Measurements from ENCODE around the gene NHERF1.

Gene NHERF1

DNA sequence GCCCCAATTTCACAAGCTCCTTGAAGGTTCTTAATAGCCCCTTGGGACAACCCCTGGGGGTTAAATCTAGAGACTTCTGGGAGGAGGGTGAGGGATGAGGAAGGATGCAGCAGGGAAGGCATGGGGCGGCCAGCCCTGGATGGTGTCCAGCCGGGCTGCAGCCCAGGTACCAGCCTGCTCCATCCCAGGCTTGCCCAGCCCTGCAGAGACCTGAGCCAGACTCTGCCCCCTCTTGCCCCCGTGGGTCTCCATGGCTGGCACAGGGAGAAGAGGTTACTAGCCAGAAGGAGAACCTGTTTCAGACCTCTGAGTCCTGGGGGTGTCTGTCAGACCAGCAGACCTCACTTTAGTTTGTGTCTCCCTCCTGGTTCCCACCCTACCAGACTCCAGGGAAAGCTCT, 8.5 kb downstream of the NHERF1 start:
- TF ChIP-seq CTCF (IDR thresholded peaks at IDR 0.05; ENCODE audit: low read length) (no peak), EZH2 (IDR thresholded peaks at IDR 0.05; ENCODE audit: borderline replicate concordance, low read length) (no peak)
- H4K20me1 ChIP-seq (ENCODE audit: insufficient read depth, low read length) = no peaks in the 10 kb centered on the region
- H3K9ac ChIP-seq (ENCODE audit: low read length) = no peak overlapping the region
- H3K4me3 ChIP-seq (ENCODE audit: low read depth, low read length, poor library complexity, severe bottlenecking) = no peak overlapping the region
- no peak overlapping the region for H2AFZ ChIP-seq (ENCODE audit: low read length)
- H3K36me3 ChIP-seq (ENCODE audit: insufficient read depth, low read length) = no peaks in the 10 kb centered on the region
- H3K9me2 ChIP-seq (ENCODE audit: low read depth, low read length) = no peaks in the 10 kb centered on the region
- H3K27ac ChIP-seq (ENCODE audit: low read depth, low read length, poor library complexity, severe bottlenecking) = no peak overlapping the region
- no peaks in the 10 kb centered on the region for H3K79me2 ChIP-seq (ENCODE audit: insufficient read depth, low read length)
- peaks cover 7% of the 10 kb centered on the region for H3K4me1 ChIP-seq (ENCODE audit: insufficient read depth, low read length, severe bottlenecking)
- H3K4me2 ChIP-seq (ENCODE audit: low read length) = no peak overlapping the region
- H3K27me3 ChIP-seq (ENCODE audit: insufficient read depth, low read length) = no peaks in the 10 kb centered on the region
- H3F3A ChIP-seq (ENCODE audit: insufficient read depth, low read length) = no peaks in the 10 kb centered on the region
- H3K9me3 ChIP-seq (ENCODE audit: low read length) = no peaks in the 10 kb centered on the region

GRCh38 chr17:74757502-74757901, 9.1 kb downstream of the NHERF1 start:
- Histone ChIP-seq H2AFZ (ENCODE audit: low read length) (no peak overlapping the region), H3K4me3 (ENCODE audit: low read depth, low read length, poor library complexity, severe bottlenecking) (no peak overlapping the region), H3F3A (ENCODE audit: insufficient read depth, low read length) (no peaks in the 10 kb centered on the region), H3K27ac (ENCODE audit: low read depth, low read length, poor library complexity, severe bottlenecking) (no peak overlapping the region), H3K79me2 (ENCODE audit: insufficient read depth, low read length) (no peaks in the 10 kb centered on the region), H3K4me2 (ENCODE audit: low read length) (no peak overlapping the region), H3K27me3 (ENCODE audit: insufficient read depth, low read length) (no peaks in the 10 kb centered on the region), H3K9me3 (ENCODE audit: low read length) (no peaks in the 10 kb centered on the region), H4K20me1 (ENCODE audit: insufficient read depth, low read length) (no peaks in the 10 kb centered on the region), H3K36me3 (ENCODE audit: insufficient read depth, low read length) (no peaks in the 10 kb centered on the region), H3K9ac (ENCODE audit: low read length) (no peak overlapping the region), H3K9me2 (ENCODE audit: low read depth, low read length) (no peaks in the 10 kb centered on the region), H3K4me1 (ENCODE audit: insufficient read depth, low read length, severe bottlenecking) (peaks cover 7% of the 10 kb centered on the region)
- TF ChIP-seq CTCF (IDR thresholded peaks at IDR 0.05; ENCODE audit: low read length) = no peak
- no peak for TF ChIP-seq EZH2 (IDR thresholded peaks at IDR 0.05; ENCODE audit: borderline replicate concordance, low read length)

- Histone ChIP-seq H3K4me2 (ENCODE audit: low read length) (no peak overlapping the region), H3K4me3 (ENCODE audit: low read depth, low read length, poor library complexity, severe bottlenecking) (no peak overlapping the region), H3K27me3 (ENCODE audit: insufficient read depth, low read length) (no peaks in the 10 kb centered on the region), H3F3A (ENCODE audit: insufficient read depth, low read length) (no peaks in the 10 kb centered on the region), H3K9me3 (ENCODE audit: low read length) (no peaks in the 10 kb centered on the region), H4K20me1 (ENCODE audit: insufficient read depth, low read length) (no peaks in the 10 kb centered on the region), H3K9ac (ENCODE audit: low read length) (no peak overlapping the region), H3K4me1 (ENCODE audit: insufficient read depth, low read length, severe bottlenecking) (peaks cover 7% of the 10 kb centered on the region), H2AFZ (ENCODE audit: low read length) (no peak overlapping the region), H3K27ac (ENCODE audit: low read depth, low read length, poor library complexity, severe bottlenecking) (no peak overlapping the region), H3K36me3 (ENCODE audit: insufficient read depth, low read length) (no peaks in the 10 kb centered on the region), H3K9me2 (ENCODE audit: low read depth, low read length) (no peaks in the 10 kb centered on the region), H3K79me2 (ENCODE audit: insufficient read depth, low read length) (no peaks in the 10 kb centered on the region)
- TF ChIP-seq EZH2 (IDR thresholded peaks at IDR 0.05; ENCODE audit: borderline replicate concordance, low read length) (no peak), CTCF (IDR thresholded peaks at IDR 0.05; ENCODE audit: low read length) (no peak)
These were observed 9.8 kb downstream of the NHERF1 start for GRCh38 chr17:74757931-74758847.

Data from OCI-LY1 (cell line).